Measurements from ENCODE around the gene EFNA4.
A peak's percentile ranks its signal among the peaks of the same experiment; 100 is the strongest.

The EFNA4 gene

DNA sequence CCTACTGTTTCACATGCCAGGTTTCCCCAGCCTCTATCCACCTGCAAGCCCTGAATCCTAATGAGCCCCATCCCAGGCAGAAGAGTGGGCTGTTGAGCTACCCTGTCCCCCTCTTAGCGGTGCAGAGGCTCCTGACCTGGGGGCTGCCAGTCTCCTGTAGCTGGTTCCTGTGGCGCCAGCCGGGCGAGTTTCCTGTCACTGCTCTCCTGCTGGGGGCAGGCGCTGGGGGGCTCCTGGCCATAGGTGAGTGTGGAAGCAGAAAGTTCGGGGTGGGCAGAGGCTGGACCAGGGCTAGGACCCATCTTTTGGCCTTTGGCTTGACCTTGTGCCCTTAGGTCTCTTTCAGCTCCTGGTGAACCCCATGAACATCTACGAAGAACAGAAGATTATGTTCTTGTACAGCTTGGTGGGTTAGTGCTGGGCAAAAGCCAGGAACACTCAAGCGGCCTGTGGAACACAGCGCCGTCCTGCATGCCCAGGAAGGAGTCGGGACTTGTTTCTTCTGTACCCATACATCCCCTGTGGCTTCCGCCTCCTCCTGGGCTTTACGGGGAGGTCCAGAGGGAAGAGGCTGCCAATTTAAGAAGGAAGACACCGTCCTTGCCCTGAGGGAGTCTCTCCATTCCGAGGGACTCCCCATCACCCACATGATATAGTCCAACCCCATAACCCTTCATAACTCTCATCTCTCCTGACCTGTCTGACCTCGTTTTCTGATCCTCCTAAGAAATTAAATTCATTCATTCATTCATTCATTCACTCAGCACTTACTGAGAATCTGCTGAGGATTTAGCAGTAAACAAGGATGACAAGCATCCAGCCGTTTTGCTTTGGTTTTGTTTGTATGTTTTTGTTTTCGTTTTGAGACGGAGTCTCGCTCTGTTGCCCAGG is 29.0 kb upstream of the EFNA4 start:
- no peak for DNase-seq

DNA sequence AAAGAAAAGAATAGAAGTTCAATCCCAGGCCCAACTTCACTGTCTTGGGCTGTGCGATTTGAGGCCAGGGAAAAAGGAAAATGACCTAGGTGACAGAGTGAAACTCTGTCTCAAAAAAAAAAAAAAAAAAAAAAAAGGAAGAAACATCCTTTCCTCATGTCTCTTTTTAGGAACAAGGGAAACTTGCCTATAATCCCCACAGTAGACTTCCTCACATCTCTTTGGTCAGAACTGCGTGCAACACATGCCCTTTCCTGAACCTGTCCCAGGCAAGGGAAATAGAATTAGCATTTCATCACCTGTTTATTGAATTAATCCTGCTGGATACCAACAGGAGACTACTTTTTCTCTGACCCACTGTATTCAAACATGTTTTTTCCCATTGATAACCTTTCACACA is 27.6 kb upstream of the EFNA4 start:
- DNase-seq = no peak

DNA sequence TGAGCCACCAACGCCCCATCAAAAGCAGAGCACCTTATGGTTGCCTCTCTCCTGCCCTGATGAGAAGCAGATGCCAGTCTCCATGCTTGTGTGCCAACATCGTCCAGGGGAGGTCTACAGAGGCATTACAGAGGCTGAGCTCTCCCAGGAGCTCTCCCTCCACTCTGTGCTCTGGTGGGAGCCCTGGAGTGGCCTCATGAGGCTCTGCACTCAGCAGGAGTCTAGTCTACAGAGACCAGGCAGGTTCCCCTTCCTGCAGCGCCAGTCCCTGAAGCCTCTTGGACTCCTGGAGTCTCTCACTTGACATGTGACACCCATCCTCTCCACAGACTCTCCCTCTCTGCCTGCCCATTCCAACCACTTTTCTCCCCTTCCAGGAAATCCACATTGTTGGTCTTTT is 26.5 kb upstream of the EFNA4 start:
- no peak for DNase-seq

DNA sequence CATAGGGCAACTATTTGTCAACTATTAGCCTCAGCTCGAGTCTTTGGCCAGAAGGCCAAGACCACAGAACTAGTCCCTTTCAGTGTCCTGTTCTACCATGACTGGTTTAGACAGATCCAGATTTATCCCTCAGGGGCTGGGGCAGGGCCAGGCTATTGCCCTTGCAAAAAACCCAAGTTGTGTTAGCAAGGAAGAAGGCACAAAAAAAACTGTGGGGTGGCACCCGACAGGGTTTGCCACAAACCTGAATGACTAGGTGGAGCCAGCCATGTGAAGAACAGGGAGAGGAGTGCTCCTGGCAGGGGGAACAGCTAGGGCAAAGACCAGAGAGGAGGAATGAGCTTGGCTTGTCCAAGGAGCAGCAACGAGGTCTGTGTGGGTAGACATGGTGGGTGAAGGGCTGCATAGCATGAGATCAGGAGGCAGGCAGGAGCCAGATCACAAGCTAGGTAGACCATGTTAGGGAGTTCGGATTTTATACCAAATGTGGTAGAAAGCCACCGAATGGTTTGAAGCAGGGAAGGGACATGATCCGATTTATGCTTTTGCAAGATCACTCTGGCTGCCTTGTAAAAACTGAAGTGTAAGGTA is 25.6 kb upstream of the EFNA4 start:
- DNase-seq = no peak

DNA sequence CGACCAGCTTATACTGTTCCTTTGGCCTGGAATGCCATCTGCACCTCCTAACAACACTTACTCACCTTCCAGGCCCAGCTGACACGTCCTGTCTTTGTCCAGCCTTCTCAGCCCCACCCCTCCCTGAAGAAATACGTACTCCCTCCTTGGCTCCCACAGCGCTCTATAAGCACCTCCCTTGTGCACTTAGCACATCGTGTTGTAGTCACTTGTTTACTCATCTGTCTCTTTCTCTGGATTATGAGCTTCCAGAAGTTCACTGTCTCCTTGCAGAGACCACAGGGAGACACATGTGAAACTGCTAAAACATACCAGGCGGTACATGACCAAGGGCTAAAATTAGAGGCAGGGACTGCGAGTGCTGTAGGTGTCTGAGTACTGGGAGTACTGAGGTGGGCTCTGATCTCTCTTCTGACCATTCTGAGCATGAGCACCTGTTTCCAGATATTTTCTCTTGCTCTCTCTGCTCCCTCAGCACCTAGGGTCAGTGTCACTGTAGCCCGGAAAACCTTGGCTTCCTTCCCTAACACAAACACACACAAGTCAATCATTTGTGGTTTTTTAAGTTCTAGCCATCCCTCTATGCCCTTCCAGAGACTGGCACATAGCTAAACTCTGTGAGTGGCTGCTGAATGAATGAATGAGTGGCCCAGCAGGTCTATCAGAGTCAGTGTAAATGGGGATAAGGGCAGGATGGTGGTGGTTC is 24.8 kb upstream of the EFNA4 start:
- no peak for DNase-seq

DNA sequence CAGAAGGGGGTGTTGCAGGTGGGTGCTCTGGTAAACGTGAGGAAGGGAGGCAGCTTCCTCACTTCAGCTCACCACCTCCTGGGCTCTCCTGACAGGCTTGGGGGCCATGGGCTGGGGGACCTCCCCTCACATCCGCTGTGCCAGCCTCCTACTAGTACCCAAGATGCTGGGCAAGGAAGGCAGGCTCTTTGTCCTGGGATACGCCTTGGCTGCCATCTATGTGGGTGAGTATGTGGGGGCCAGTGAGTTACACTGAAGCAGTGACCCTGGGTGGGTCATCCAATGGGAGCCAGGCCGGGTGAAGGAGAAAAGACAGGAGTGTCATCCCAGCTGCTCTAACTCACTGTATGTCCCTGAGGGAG is 24.3 kb upstream of the EFNA4 start:
- no peak for DNase-seq

DNA sequence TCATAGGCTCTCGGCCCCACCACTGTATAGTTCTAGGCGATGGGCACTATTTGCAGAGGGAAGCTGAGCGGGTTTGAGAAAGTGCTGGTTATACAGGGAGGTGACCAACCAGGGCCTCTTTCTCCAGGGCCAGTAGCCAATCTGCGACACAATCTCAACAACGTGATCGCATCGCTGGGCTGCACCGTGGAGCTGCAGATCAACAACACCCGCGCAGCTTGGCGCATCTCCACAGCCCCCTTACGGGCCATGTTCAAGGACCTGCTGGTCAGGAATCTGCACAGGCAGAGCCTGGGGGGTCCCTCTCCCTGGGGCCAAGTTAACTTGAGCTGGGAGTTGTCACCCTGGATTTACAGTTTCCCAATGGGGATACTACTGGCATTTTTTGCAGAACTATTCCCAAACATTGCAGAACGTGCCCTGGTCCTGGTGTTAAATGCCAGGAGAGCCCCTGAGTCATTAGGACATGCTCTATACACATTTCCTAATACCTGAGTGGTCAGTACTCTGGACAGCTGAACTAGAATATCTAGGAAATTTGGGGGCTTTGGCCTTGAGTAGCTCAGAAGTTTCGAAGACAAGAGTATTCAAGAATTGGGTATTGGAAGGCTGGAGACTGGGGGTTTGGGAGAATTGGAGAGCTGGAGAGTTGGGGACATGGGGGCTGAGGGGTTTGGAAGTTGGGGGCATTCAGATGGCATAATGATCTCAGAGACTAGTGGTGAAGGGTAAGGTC is 23.0 kb upstream of the EFNA4 start:
- no peak for DNase-seq

DNA sequence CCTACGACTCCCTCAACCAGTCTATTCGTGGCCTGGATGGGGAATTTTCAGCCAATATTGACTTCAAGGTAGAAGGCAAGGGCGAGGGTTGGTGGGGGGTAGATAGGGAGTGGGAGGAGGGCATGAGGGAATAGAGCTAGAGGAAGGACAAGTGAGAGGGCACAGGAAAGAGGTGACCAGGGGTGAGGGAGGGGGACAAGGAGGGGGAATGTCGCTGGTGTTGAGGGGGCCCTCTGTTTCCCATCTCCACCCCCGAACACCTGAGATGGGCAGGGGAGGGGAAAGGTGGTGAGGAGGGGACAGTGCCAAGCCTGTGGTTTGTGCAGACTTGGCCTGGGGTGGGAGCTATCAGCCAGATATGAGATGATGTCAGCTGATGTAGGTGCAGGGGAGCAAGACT is 20.8 kb upstream of the EFNA4 start:
- DNase-seq = no peak

DNA sequence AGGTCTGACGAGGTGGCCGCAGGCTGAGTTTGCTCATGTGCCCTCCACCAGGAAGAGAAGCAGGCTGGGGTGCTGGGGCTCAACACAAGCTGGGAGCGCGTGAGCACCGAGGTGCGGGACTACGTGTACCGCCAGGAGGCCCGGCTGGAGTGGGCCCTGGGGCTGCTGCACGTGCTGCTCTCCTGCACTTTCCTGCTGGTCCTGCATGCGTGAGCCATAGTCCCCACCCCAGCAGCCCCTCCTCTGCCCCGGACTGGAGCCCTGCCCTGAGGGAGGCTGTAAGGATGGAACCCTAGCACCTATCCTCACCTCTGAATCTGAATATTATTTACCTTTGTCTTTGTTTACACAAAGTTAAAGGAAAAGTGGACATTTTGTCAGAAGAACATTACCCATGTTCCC is 20.2 kb upstream of the EFNA4 start:
- no peak for DNase-seq

DNA sequence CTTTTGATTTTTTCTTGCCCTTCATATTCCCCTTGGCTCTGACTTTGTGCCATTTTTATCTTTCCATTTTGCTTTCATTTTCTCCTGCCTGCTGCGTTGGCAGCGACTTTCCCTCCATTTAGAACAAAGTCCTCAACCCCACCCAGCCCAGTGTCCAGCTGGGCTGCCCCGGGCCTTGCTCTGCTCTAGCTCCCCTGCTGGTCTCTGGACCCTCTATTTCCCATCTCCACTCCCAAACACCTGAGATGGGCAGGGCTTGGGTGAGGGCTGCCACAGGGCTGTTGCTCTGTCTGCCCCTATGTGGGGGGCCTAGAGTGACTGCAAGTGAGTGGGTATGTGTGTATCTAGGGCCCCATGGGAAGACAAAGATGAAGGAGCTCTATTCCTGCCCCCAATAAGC is 19.7 kb upstream of the EFNA4 start:
- DNase-seq = no peak

DNA sequence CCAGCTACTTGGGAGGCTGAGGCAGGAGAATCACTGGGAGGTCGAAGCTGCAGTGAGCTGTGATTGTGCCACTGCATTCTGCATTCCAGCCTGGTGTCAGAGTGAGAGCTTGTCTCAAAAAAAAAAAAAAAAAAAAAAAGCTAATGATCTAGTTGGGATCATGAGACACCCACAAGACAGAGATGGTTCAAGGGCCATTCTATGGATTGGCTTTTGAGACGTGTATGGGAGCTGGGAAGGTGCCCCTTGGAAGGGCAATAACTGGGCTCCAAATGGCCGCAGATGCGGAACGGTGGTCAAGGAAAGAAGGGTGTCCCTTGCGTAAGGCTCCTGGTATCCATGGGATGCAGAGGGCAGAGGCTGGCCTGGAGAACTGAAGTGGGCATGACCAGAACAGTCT is 19.2 kb upstream of the EFNA4 start:
- DNase-seq = no peak

DNA sequence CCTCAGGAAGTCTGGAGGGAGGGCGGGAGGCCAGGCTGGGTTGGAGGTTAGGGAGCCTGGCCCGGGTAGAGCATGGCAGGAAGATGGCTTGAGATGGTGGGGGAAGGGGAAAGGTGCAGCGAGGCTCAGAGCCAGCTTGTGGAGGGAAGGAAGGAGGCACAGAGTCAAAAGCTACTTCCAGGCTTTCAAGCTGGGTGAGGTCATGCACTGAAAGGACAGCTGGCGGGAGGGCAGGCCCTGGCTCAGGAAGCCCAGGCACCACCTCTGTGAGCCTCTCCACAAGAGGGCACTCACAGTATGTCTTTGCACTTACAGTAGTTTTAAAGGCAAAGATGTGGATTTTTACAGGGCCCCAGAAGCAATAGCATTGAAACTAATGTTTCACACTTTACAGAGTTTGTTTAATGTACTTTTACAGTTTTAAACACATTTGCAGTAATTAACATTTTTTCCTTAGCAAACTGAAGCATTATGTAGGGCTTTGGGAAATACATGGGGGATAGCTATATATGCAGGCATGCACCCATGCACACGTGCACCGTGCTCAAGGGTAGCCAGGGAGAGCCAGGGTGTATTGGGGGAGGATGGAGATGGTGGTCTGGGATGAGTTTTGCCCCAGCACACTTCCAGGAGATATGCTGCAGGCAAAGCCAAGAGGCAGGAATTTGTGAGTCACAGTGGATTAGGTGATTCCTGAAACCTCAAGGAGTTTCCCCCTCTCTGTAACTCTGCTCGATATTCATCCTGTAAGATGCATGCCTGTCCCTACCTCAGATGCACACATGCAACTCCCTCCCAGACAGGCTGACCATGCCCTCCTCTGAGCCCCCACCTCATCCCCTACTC is 18.5 kb upstream of the EFNA4 start:
- peak; percentile 78 for DNase-seq

DNA sequence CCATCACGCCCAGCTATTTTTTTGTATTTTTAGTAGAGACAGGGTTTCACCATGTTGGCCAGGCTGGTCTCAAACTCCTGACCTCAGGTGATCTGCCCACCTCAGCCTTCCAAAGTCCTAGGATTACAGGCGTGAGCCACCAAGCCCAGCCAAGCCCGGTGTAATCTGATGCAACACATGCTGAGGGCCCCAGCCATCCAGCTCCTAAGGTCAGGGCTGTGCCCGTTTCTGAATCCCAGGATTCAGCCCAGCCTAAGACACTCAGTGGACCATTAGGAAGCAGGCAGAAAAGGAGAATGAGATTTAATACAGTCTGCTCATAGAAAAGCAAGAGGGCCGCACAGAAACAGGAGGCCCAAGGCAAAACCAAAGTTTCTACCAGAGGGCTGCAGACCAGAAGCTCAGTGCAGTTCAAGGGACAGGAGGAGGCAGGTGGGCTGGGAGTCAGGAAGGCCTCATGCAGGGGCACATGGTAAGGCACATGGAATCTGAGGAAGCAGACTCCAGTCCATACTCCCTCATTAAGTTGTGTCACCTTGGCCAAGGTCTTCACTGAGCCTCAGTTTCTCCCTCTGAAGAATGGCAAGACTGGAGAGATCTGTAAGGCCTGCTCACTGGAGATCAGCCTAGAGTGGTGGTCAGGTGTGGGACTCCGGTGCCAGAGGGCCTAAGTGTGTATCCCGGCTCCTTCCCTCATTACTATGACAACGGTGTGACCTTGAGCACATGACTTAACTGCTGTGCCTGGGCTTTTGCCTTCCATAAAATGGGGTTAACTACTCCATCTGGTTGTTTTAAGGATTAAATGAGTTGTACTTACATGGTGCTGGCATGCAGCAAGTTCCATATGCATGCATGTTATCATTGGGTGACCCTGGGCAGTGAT is 14.8 kb upstream of the EFNA4 start:
- no peak for DNase-seq

DNA sequence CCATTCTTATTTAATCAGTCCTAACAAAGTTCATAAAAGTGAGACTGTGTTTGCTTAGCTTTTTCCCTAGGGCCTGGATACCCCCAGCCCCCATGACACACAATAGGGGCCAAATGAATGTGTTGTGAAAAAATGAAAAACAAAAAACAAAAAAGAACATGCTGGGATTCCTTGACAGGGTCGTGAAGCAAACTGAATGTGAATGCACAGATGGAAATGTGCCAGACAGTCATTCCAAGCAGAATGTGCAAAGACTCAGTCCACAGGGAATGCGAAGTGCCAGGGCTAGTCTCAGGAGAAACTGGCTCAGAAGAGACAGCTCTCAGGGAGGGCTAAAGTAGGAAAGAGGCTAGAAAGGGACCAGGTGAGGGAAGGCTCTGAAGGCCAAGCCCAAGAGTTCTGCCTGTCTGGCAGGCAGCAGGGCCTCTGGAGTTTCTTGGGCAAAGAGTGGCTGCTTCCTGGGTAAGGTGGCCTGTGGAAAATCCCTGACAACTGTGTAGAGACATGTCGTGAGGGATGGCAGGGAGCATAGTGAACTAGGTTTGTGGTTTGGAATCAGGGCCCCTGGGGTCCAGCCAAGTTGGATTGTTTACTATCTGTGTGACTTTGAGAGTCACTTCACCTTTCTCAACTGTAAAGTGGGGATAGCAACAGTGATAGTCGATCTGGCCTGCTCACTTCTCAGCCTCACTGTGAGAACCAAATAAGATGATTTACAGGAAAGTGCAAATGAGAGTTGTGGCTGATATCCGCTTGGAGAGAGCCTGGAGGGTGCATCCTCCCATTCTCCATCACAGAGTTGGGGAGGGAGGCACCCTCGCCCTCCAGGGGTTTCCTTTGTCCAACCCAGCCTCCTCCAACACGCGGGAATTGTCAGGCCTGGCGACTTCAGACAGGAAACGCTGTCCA is 13.6 kb upstream of the EFNA4 start:
- DNase-seq = no peak

DNA sequence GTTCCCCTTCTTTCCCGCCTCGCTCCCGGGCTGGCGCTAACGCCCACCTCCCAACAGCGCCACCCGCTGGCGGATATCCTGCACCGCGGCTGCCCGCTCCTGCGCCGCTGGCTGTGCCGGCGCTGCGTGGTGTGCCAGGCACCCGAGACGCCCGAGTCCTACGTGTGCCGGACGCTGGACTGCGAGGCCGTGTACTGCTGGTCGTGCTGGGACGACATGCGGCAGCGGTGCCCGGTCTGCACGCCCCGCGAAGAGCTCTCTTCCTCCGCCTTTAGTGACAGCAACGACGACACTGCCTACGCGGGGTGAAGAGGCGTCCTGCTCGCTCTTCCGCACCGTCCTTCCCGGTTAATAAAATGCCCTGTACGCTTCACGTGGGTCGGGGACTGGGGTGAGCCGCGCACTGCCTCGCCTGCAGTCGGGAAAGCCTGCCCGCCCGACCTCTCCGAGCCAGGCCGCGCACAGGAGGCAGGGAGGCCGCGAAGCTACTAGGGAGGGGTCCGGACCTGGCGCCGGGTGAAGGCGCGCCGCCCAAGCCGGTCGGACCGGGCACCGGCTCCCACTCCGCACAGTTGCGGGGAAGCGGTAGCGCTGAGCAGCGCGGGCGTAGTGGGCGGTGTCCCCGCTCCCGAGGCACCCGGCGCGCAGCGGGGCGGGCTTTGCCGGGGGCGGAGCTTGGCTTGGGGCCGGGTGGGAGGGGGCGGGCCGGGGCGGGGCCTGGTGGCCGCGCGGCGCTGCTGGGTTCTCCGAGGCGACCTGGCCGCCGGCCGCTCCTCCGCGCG is 12.8 kb upstream of the EFNA4 start, which contains the start of gene ADAM15:
ADAM15 (plus strand) TSS at position 757 of the 782 bp plus-strand sequence. CDS start 71 bp downstream, outside the sequence.
- peak; percentile 86 for DNase-seq

DNA sequence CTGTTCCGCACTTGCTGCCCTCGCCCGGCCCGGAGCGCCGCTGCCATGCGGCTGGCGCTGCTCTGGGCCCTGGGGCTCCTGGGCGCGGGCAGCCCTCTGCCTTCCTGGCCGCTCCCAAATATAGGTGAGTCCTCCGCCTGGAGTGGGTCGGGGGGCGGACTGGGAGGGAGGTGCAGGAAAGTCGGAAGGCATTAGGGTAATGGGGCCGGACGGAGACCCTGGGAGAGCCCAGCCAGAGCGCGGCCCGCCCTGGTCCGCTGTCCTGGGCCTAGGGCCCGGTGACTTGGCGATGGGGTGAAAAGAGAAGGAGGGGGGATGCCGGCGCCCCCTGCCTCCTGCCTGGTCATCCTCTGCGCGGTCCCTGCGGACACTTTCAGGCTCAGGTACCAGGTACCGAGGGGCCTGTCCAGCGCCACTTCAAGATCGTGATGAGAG is 12.2 kb upstream of the EFNA4 start:
- DNase-seq = no peak

DNA sequence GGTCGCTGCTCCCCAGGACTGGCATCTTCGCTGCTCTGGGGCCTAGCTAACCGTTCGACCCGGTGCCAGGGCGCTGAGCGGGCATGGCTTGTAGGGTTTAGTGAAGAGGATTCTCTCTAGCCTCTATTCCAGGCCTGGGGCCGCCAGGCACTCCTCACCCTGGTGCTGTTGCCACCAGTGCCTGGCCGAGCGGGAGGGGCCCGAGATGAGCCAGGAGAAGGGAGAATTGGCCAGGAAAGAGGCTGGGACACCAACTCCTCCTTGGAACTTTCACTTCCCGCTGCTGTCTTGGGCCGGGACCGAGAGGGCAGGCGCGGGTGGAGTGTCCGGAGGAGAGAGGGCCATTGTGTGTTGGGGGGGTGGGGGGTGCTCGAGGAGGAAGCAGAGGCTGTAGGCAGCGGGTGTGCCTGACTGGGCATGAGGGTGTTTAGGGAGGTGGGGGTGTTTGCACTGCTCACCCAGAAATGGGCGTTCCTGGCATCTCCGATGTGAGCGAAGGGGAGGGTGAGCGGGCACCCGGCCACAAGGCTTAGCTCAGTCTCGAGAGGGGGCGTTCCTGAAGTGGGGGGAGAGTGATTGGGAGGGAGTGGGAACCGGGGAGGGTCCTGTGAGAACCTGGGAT is 11.7 kb upstream of the EFNA4 start:
- DNase-seq = peak; percentile 61

Data from CD4-positive, alpha-beta T cell treated with Interleukin-17A for 1 hour (primary cell).